BE2C (cell line): ENCODE results near the gene RAI14.

Experiments used
- DNase-seq: peaks from one replicate; pipeline ENCODE4 v3.0.0-alpha.2; 2020
- H3K27me3 ChIP-seq: fragments of 250-450 bp; sonication (Bioruptor Pico); 2 replicates; pipeline ENCODE4 v1.5.1; 2020; ENCODE audit warnings: mild to moderate bottlenecking
- H3K36me3 ChIP-seq: fragments of 250-450 bp; sonication (Bioruptor Pico); 2 replicates; pipeline ENCODE4 v1.5.1; 2020; ENCODE audit warnings: mild to moderate bottlenecking
- H3K4me1 ChIP-seq: fragments of 250-450 bp; sonication (Bioruptor Pico); 2 replicates; pipeline ENCODE4 v1.5.1; 2020
- H3K4me3 ChIP-seq: 2 replicates; pipeline ENCODE4 v1.5.1; 2011; ENCODE audit warnings: low read depth, low read length
- H3K9me3 ChIP-seq: fragments of 250-450 bp; sonication (Bioruptor Pico); 2 replicates; pipeline ENCODE4 v1.5.1; 2020
- TF ChIP-seq, protein P1 (sequence below): IDR thresholded peaks from 2 replicates; pipeline ENCODE4 v1.5.1; 2012; ENCODE audit warnings: mild to moderate bottlenecking, low read depth, low read length

The RAI14 gene

DNA sequence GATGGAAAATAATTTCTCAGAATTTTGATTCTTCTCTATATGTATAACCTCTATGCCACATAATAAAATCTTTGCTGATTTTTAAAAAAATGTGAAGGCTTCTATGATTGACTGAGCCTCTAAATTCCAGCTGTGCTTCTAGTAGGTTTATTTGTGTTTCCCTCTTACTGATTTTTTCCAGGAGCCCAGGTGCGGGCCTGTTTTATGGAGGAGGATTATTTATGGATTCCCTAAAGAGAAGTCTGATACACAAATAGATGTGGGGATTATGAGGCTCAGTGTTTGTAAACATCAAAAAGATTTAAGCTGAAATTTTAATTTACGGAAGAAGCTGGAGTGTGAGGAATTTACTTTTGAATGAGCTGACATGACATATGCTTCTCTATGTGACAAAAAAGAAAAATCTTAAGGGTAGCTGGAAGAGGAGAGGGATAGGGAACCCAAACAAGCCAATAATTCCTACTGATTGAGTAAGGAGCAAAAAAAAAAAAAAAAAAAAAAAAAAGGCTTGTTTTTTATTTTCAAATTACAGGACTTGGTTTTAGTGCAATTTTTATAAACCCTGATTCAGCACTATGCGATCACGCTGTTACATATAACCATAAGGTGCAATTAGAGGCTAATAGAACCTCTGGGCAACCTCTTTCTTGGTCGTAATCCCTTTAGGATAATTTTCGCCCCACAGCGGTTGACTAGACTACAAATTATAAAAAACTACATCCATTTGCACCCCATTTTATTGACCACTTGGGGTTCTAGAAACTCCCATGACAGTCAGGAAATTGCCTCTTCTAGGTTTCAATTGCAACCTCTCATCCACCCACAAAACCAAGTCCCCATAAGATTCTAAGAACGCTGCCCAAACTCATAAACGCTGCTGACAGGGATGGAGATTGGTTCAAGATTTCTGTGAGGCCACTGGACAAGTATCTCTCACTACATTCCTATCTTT lies 44.4 kb upstream of the RAI14 start:
- H3K27me3 ChIP-seq = no peaks in the 10 kb centered on the region; the same call in 1 of the 2 replicates
- no peak for DNase-seq
- H3K36me3 ChIP-seq = no peaks in the 10 kb centered on the region
- H3K4me1 ChIP-seq = no peaks in the 10 kb centered on the region
- TF ChIP-seq, protein P1, sequence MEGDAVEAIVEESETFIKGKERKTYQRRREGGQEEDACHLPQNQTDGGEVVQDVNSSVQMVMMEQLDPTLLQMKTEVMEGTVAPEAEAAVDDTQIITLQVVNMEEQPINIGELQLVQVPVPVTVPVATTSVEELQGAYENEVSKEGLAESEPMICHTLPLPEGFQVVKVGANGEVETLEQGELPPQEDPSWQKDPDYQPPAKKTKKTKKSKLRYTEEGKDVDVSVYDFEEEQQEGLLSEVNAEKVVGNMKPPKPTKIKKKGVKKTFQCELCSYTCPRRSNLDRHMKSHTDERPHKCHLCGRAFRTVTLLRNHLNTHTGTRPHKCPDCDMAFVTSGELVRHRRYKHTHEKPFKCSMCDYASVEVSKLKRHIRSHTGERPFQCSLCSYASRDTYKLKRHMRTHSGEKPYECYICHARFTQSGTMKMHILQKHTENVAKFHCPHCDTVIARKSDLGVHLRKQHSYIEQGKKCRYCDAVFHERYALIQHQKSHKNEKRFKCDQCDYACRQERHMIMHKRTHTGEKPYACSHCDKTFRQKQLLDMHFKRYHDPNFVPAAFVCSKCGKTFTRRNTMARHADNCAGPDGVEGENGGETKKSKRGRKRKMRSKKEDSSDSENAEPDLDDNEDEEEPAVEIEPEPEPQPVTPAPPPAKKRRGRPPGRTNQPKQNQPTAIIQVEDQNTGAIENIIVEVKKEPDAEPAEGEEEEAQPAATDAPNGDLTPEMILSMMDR = no peak
- H3K4me3 ChIP-seq = no peak overlapping the region
- H3K9me3 ChIP-seq = no peaks in the 10 kb centered on the region

DNA sequence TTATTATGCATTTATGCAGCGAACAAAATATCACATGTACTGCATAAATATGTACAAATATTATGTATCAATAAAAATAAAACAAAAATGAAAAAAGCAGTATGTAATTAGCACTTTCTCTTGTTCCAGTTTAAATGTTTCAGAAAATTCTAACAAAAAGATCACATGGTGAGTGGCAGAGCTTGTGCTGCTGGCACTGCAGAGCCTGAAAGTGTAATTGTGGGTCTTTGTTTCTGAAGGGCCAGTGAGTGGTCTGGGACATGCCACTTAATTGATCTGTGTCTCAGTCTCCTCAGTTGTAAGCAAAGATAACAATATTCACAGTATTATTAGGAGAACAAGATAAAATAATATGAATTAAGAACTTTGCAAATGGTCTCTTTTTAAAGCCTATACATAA lies 39.5 kb upstream of the RAI14 start:
- no peak overlapping the region for H3K4me3 ChIP-seq
- no peak for DNase-seq
- H3K27me3 ChIP-seq = no peaks in the 10 kb centered on the region
- TF ChIP-seq, protein P1 = no peak
- H3K9me3 ChIP-seq = no peaks in the 10 kb centered on the region
- no peaks in the 10 kb centered on the region for H3K4me1 ChIP-seq
- H3K36me3 ChIP-seq = no peaks in the 10 kb centered on the region

DNA sequence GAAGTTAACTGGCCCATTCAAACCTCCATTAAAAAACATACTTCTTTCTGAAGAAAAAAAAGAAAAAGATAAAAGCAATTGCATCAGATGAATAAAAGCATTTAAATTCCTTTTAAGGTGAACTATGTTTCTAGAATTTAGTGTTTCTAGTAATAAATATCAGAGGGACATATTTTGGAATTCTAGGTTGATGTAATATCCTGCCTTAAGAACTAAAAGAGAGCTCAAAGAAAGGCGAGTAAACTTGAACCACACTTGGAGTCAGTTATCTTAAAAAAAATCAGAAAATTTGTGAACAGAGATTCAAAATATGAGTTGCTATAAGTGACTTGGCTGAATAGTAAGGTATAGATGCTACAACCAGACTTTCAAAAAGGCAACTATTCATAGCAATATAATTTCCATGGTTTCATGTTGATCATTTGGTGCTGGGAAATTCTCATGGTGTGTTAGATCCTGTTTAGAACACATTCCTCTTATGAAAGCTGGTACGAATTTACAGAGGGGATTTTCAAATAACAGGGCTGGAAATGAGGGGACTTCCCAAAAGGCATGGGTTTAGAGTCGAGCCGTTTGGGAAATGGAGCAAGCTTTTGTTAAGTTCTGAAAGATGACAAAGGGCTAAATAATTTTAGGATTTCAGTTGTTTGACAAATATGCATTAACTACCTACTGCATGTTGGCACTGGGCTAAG lies 37.6 kb upstream of the RAI14 start:
- TF ChIP-seq, protein P1 = no peak
- H3K36me3 ChIP-seq = no peaks in the 10 kb centered on the region
- H3K9me3 ChIP-seq = no peaks in the 10 kb centered on the region
- H3K4me1 ChIP-seq = no peaks in the 10 kb centered on the region
- DNase-seq = no peak
- H3K27me3 ChIP-seq = no peaks in the 10 kb centered on the region
- H3K4me3 ChIP-seq = no peak overlapping the region

DNA sequence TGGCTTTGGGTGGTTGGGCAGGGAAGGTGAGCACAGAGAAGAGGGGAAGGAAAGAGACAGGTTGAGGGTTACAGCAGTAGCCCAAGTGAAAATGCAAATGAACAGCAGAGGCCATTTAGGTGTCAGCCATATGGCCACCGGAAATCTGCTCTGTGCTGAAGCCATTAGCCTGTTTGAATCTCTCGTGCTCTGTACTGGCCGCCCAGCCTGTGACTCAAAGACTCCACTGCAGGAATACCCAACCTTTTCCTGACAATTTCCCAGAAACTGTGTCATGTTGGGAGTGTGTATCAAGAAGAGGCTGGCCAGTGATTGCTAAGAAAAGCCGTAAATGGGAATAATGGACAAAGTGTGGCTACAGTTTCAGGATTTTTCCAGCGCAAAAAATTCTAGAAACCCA lies 35.9 kb upstream of the RAI14 start:
- H3K9me3 ChIP-seq = no peaks in the 10 kb centered on the region
- no peak for DNase-seq
- no peaks in the 10 kb centered on the region for H3K36me3 ChIP-seq
- TF ChIP-seq, protein P1 = no peak
- H3K4me1 ChIP-seq = no peaks in the 10 kb centered on the region
- no peak overlapping the region for H3K4me3 ChIP-seq
- H3K27me3 ChIP-seq = no peaks in the 10 kb centered on the region

DNA sequence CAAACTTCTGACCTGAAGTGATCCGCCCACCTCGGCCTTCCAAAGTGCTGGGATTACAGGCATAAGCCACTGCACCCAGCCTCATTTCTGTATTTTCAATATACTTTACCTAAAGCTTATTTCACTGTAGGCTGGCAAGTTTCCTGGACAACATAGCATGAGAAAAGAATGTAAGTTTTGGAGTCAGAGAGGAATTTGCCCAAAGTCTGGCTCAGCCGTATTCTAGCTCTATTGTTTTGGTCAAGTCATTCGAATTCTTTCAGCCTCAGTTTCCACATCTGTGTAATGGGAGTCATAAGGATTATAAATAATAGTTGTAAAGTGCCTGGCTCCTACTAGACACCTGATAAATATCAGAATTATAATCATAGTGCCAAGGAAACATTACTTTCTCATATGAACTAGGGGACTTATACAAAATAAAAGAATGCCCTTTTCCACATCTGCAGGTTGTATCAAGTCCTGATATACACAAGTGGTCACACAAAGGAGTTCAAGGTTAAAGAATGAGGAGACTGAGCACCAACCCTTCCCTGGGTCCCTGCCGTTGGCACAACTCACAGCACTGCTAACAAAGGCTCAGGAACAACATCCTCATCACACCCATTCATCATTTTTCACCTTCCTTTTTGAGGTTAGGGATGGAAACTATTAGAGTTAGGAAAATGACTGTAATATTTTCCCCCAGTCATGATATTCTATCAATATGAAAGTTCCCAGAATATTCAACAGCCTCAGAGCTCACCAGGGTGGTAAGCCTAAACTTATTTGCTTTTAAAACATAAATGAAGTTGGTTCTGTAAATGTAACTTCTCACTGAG lies 34.6 kb upstream of the RAI14 start:
- no peak for DNase-seq
- H3K4me3 ChIP-seq = no peak overlapping the region
- no peaks in the 10 kb centered on the region for H3K4me1 ChIP-seq
- TF ChIP-seq, protein P1 = no peak
- H3K27me3 ChIP-seq = no peaks in the 10 kb centered on the region
- H3K9me3 ChIP-seq = no peaks in the 10 kb centered on the region
- H3K36me3 ChIP-seq = no peaks in the 10 kb centered on the region
